T-helper 1 cell treated with Interleukin-12 subunit alpha and Interleukin-12 subunit beta and Interleukin-4 antibody, amounts not matched to agents 30 μg/mL and 1 μg/mL, for 36 hours (primary cell): ENCODE data around the gene TOX2.

Experiments
- H3K27ac Mint-ChIP-seq: one replicate; pipeline ENCODE4 v1.8.0; 2021; ENCODE audit warnings: mild to moderate bottlenecking, mixed read lengths
- H3K27me3 Mint-ChIP-seq: one replicate; pipeline ENCODE4 v1.8.0; 2021; ENCODE audit warnings: low read depth, mixed read lengths
- H3K36me3 Mint-ChIP-seq: one replicate; pipeline ENCODE4 v1.8.0; 2021; ENCODE audit warnings: low read depth, mixed read lengths
- H3K4me1 Mint-ChIP-seq: one replicate; pipeline ENCODE4 v1.8.0; 2021; ENCODE audit warnings: low read depth, mixed read lengths
- H3K4me3 Mint-ChIP-seq: one replicate; pipeline ENCODE4 v1.8.0; 2021; ENCODE audit warnings: mild to moderate bottlenecking, moderate library complexity, mixed read lengths
- H3K9me3 Mint-ChIP-seq: one replicate; pipeline ENCODE4 v1.8.0; 2021; ENCODE audit warnings: mixed read lengths

Gene TOX2

DNA sequence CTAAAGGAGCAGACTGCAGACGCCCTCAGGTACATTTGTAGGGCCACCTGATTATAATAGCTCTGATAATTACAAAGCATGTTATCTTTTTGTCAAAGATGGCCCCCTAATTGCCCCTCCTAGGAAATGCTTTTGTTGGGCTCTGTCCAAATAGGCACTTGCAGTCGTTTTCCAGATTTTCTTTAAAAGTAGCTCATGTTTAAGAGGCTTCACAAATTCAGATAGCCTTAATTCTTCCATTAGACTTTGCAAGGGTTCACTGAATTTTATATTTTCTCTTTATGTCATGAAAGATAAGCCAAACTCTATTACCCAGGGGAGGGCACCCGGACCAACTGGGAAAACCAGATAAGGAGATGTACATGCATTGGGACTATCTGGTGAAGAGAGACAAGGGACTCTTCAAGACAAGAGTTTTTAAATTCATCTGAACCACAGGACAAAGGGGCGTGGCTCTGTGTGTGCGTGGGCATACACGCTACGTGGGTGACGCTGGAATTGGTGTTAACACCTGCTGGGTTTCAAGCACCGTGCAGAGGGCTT is 95.6 kb downstream of the TOX2 start:
- Mint-ChIP-seq H3K9me3 (peaks cover 6% of the 10 kb centered on the region), H3K4me1 (peaks cover 16% of the 10 kb centered on the region), H3K36me3 (peaks cover 10% of the 10 kb centered on the region), H3K4me3 (no peak overlapping the region), H3K27me3 (peaks cover 22% of the 10 kb centered on the region), H3K27ac (no peak overlapping the region)

DNA sequence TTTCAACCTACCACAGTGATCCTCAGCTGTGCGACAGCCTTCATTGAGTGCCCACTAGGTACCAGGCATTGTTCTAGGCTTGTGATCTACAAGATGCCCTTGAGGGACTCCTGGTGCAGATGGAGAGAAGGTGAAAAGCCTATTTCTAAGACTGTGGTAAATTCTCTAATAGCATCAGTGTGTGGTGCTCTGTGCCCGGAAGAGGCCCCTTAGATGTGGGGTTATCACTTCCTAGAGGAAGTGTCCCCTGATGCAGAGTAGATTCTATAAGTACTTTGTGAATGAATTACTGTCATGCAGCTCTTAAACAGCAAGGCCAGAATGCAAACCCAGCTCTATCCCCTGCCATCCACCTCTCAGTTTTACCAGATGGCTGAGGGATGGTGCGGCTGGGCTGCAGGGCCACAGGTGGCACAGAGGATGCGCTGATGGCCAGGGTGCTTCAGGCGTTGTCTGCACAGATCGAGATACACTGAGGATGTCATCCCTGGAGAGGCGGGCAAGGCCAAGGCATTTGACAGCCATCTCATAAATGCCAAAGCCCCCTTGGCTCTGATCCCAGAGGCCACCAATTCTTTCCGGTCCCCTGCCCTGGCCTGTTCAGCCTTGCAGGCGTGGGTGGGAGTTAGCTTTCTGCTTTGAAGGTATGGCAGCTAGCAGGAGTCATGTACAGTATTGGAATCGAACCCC is 96.7 kb downstream of the TOX2 start:
- Mint-ChIP-seq H3K27ac (no peak overlapping the region), H3K4me3 (no peak overlapping the region), H3K9me3 (peaks cover 6% of the 10 kb centered on the region), H3K27me3 (peaks cover 30% of the 10 kb centered on the region), H3K4me1 (peaks cover 16% of the 10 kb centered on the region), H3K36me3 (peaks cover 10% of the 10 kb centered on the region)

DNA sequence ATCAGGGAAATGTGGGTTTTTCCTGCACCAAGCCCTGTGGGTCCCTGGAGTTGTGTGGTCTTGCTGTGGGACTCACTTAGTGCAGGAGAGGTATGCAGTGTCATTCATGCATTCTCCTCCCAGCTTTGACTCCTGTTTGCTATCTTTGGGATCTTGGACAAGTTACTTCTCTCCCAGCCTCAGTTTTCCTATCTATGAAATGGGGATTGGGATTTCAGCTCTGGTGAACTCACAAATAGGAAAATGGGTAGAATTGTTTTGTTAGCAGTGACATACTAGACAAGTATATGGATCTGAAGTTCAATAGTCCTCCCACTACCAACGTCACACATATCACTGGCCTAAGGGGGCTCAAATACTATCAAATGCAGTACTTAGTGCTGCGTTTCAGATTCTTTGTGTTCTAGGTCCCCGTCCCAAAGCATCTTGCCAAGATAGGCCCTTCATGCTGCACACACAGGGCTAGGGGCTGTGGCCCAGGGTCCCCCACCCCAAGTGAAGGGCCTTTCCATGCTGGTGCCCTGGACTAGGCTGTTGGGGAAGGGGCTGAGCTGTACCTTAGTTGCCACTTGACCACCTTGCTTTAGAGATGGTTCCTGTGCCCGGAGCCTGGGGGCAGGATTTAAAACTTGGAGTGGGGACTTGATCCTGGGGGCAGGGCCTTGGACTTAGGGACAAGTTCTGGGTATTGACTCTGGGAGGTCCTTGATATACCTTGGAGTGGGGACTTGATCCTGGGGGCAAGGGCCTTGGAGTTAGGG is 98.0 kb downstream of the TOX2 start:
- H3K9me3 Mint-ChIP-seq = peaks cover 6% of the 10 kb centered on the region
- H3K4me1 Mint-ChIP-seq = peaks cover 18% of the 10 kb centered on the region
- no peak overlapping the region for H3K27ac Mint-ChIP-seq
- H3K36me3 Mint-ChIP-seq = peaks cover 6% of the 10 kb centered on the region
- H3K27me3 Mint-ChIP-seq = peaks cover 38% of the 10 kb centered on the region
- no peak overlapping the region for H3K4me3 Mint-ChIP-seq

DNA sequence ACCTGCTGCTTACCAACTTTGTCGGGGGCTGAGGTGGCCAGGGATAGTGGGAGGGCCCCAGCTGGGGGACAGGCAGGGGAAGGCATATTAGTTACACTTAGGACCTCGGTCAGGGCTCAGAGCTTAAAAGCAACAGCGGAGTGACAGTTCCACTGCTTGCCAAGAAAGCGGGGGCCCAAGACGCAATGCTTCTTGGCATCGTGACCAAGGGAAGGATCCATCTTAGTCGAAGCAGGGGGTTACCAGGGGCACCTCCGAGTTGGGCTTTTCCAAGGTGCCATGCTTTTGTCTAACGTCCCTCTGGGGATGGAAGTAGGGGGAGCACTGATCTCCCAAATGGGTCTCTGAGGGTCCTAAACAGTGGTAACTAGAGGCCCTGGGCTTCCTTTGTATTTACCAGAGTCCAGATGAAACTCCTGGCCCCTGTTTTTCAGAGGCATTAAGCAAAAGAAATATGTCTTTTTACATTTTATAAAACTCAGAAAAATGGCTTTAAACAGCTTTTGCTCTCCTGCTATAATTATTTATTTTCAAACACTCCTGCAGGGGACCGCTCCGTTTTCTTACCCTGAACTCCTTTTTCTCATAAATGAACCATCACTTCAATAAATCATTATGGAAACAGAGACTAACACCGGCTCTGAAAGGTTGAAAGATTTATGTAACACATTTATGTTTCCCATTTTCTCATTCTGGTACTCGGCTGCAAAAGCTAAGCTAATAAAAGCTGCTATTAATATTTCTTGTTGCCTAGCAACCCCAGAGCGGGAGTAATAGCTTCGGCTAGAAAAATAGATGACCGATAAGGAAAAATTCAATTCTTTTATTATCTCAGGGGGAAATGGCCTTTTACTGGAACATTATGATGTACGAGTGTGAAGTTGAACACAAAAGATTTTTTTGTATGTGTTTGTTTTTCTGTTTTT is 100.4 kb downstream of the TOX2 start:
- peaks cover 44% of the 10 kb centered on the region for H3K27me3 Mint-ChIP-seq

DNA sequence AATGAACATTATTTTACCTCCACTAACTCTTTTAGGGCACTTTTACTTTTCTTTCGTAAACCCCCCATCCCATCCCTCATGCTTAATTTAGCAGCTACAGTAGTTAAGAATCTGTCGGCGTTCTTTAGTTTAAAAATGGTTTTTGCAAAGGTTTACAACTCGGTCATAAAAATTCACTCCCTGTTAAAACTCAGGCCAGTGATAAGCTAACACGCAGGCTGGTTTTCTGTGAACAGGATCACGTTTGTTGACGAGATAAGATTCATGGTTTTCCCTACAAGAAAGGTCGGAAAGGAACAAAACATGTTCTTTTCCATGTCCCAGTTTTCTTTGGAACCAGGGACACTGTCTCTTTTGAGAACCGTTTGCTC is 101.1 kb downstream of the TOX2 start:
- peaks cover 6% of the 10 kb centered on the region for H3K36me3 Mint-ChIP-seq

More for the DNA sequence above, 100.4 kb downstream of the TOX2 start:
- peaks cover 6% of the 10 kb centered on the region for H3K9me3 Mint-ChIP-seq
- H3K4me1 Mint-ChIP-seq = peaks cover 35% of the 10 kb centered on the region
- H3K36me3 Mint-ChIP-seq = peaks cover 6% of the 10 kb centered on the region
- H3K27ac Mint-ChIP-seq = no peak overlapping the region
- H3K4me3 Mint-ChIP-seq = no peak overlapping the region

DNA sequence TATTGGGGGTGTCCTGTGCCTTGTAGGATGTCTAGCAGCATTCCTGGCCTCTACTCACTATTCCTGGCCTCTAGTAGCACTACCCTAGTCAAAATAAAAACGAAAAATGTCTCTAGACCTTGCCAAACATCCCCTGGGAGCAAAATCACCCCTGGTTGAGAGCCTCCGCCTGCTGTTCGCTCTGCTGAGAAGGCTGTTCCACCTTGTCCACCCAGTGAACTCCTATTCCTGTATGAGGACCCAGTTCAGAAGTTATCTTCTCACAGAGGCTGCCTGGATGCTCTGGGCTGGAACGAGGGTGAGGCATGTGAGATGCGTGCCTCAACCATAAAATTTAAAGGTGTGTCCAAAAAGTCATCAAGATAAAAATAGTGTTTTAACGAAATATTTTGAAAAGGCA is 101.9 kb downstream of the TOX2 start:
- no peak overlapping the region for H3K27ac Mint-ChIP-seq
- peaks cover 35% of the 10 kb centered on the region for H3K27me3 Mint-ChIP-seq
- peaks cover 35% of the 10 kb centered on the region for H3K4me1 Mint-ChIP-seq

More for the DNA sequence above, 101.1 kb downstream of the TOX2 start:
- Mint-ChIP-seq H3K27me3 (peaks cover 40% of the 10 kb centered on the region), H3K4me1 (peaks cover 35% of the 10 kb centered on the region), H3K9me3 (peaks cover 6% of the 10 kb centered on the region), H3K27ac (no peak overlapping the region), H3K4me3 (no peak overlapping the region)

DNA sequence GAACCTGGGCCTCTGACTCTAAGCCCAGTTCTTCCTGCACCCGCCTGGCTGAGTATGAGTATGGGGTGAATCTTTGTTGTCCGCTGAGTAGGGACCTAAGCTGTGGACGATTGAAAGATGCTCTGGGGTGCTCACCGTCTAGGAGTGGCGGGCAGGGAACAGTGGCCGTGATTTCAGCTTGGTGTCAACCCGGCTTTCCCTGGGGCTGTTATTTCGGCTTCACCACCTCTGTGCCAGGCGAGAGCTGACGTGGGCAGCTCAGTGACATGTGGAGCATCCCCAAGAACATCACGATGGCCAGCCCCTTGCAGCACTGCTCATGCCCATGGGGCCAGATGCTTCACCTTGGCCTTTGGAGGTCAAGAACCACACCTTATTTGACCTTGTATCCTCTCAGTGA is 102.6 kb downstream of the TOX2 start:
- peaks cover 6% of the 10 kb centered on the region for H3K9me3 Mint-ChIP-seq
- H3K36me3 Mint-ChIP-seq = peaks cover 6% of the 10 kb centered on the region
- H3K27me3 Mint-ChIP-seq = peaks cover 37% of the 10 kb centered on the region
- H3K4me1 Mint-ChIP-seq = peaks cover 30% of the 10 kb centered on the region
- no peak overlapping the region for H3K4me3 Mint-ChIP-seq
- no peak overlapping the region for H3K27ac Mint-ChIP-seq

More for the DNA sequence above, 101.9 kb downstream of the TOX2 start:
- no peak overlapping the region for H3K4me3 Mint-ChIP-seq
- H3K36me3 Mint-ChIP-seq = peaks cover 6% of the 10 kb centered on the region
- peaks cover 6% of the 10 kb centered on the region for H3K9me3 Mint-ChIP-seq

DNA sequence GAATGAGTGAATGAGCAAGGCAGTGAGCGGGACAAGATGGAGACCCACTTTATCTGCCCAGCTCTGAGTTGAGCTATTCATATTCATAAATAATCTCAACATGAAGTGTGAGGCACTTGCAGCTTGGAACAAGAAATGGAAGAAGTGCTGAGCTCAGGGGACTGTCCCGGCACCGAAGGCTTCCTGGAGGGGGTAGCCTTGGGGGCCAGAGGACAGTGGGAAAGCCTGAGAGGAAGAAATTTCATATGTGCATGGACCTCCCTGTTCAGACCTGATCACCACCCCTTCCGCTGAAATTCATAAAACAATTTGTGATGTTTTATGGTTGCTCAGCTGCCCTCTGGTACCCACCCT is 103.2 kb downstream of the TOX2 start:
- Mint-ChIP-seq H3K27me3 (peaks cover 44% of the 10 kb centered on the region), H3K9me3 (peaks cover 6% of the 10 kb centered on the region), H3K4me1 (peaks cover 34% of the 10 kb centered on the region), H3K27ac (no peak overlapping the region), H3K4me3 (no peak overlapping the region), H3K36me3 (peaks cover 6% of the 10 kb centered on the region)

DNA sequence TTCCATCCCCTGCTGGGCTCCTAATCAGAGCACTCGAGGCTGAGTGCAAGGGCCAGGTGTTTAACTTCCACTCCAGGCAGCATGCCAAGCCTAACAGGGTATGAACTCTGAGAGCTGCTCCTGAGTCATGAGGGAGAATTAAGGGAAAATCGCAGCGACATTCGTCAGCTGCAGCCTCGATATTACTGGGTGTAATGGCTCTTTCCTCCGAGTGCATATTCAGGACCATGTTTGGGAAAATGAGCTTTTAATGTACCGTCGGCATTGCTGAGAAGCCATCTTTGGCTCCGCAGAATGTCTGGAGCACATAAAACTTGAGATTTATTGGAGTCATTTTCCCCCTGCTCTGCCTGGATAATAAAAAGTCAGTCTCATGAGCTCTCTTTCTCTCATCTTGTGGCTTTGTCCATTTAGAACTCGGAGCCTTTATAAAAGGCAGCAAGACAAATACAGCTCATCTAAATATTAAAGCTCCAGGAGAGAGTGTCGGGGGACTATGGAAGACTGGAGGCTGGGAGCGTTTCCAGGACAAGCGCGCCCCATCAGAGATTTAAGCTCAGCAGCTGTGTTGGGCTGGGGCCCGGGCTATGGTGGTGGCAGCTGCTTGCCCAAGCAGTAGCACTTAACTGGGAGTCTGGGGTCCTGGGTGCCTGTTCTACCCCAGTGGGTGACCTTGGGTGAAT is 103.7 kb downstream of the TOX2 start:
- H3K27ac Mint-ChIP-seq = no peak overlapping the region
- peaks cover 5% of the 10 kb centered on the region for H3K36me3 Mint-ChIP-seq
- H3K4me3 Mint-ChIP-seq = no peak overlapping the region
- peaks cover 34% of the 10 kb centered on the region for H3K4me1 Mint-ChIP-seq
- peaks cover 3% of the 10 kb centered on the region for H3K9me3 Mint-ChIP-seq
- peaks cover 43% of the 10 kb centered on the region for H3K27me3 Mint-ChIP-seq

DNA sequence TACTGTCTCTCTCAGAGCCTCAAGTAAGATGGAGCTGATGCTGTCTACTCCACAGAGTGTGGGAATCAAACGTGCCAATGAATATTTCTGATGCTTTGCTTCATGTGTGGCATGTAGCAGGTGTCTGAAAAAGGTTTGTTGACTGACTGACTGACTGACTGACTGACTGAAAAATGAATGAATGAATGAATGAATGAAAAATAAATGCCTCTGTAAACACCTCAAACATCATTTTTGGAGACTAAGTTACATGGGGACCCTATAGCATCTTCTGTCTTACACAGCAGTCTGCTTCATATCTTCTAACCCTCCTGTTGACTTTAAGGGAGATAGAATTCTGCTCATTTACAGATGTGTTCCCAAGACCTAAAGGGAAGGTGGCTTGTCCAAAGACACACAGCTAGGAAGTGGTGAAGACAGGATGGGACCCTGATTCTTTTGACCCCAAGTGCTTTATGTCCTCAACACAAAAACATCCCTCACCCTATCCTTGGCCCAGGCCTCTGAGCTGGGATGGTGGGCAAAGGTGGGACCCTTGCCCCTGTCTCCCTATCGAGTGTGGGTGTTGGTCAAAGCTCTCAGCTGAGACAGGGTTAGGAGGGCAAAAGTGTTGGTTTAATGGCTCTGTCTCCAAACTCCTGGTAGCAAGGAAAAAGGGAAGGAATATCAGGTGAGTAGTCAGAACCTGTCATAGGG is 104.4 kb downstream of the TOX2 start:
- Mint-ChIP-seq H3K9me3 (no peaks in the 10 kb centered on the region), H3K4me3 (peak overlapping the region; percentile 55), H3K27ac (peak overlapping the region; percentile 31), H3K27me3 (peaks cover 47% of the 10 kb centered on the region), H3K4me1 (peaks cover 39% of the 10 kb centered on the region), H3K36me3 (peaks cover 9% of the 10 kb centered on the region)

DNA sequence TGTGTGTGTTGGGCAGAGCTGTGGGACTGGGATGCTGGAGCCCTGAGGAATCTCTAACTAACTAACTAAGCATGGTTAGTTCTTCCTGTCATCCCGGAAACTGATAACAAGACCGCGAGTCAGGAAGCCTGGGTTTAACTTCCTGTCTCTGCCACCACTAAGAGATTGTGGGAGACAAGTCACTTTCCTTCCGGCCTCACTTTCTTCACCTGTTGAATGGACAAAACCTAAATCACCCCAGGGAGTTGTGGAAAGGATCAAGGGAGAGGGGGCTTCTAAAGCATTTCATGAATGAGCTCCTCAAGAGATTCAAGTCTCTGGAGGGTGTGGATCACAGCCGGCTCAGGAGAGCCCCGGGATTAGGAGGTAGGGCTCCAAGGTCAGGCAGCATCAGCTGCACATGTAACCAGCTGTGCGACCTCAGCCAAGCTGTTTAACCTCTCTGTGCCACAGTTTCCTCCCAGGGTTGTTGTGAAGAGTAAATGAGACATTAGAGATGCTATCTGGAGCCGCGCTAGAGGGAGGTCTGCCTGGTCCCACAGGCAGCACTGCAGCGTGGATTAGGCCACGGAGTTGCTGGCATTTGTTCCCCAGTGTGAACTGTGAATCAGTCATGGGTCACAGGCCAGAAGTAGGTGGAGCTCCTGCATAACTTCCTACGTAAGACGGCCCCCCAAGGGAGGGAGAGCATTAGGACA is 105.1 kb downstream of the TOX2 start:
- Mint-ChIP-seq H3K4me3 (peak overlapping the region; percentile 55), H3K9me3 (no peaks in the 10 kb centered on the region), H3K27ac (peak overlapping the region; percentile 31), H3K27me3 (peaks cover 53% of the 10 kb centered on the region), H3K36me3 (peaks cover 9% of the 10 kb centered on the region), H3K4me1 (peaks cover 40% of the 10 kb centered on the region)

DNA sequence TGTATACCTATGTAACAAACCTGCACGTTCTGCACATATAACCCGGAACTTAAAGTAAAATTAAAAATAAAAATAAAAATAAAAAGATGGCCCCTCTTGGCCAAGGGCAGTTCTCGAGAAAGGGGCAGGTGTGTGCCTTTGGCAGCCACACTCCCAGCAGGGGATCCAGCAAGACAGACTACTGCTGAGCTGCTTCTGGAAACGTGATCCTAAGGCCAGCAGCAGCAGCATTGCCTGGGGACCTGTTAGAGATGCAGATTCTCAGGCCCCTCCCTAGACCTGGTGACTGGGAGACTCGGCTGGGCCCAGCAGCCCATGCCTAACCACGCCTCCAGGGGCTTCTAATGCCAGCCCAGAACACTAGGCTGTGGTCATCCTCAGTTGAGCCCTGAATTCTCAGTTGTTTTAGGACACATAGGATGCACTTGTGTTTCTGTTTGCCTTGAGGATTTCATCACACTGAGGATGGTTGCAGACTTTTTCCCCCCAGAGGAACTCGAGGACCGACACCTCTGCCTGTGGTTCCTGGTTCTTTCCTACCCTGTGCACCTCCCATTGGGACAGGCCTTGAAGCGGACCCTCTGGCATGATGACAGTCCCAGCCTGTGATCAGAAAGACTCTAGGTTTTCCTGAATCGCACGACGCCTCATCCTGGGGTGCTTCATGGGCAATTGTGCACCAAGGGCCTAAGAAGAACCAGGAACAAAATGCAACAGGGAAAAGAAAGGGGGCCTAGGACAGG is 105.9 kb downstream of the TOX2 start:
- peaks cover 40% of the 10 kb centered on the region for H3K4me1 Mint-ChIP-seq
- H3K27me3 Mint-ChIP-seq = peaks cover 57% of the 10 kb centered on the region
- H3K27ac Mint-ChIP-seq = no peak overlapping the region
- H3K9me3 Mint-ChIP-seq = no peaks in the 10 kb centered on the region
- no peak overlapping the region for H3K4me3 Mint-ChIP-seq
- peaks cover 5% of the 10 kb centered on the region for H3K36me3 Mint-ChIP-seq
